Measurements from ENCODE around the gene FGF18. TPM values are rescaled to one million over a fixed set of nuclear protein-coding genes. Genes with fewer than 3 reads are reported as not detected.

Gene FGF18
- total RNA-seq, 1 experiment from 2014 or later: 0.94 TPM

- Histone ChIP-seq H2AK5ac (ENCODE audit: insufficient read length, low read length) (no peak overlapping the region), H3K27me3 (ENCODE audit: insufficient read depth, low read length) (no peaks in the 10 kb centered on the region), H3K79me1 (ENCODE audit: insufficient read depth, low read depth, low read length, poor library complexity, severe bottlenecking) (no peaks in the 10 kb centered on the region), H3K56ac (ENCODE audit: insufficient read length, low read depth, low read length) (no peak overlapping the region), H3K79me2 (ENCODE audit: insufficient read depth, low read length) (no peaks in the 10 kb centered on the region), H3K27ac (ENCODE audit: insufficient read length, low read depth, low read length) (no peak overlapping the region), H3K23ac (ENCODE audit: insufficient read length, low read depth, low read length) (no peak overlapping the region), H3K9me3 (ENCODE audit: control insufficient read depth, low read depth, low read length) (no peaks in the 10 kb centered on the region), H3K4me2 (ENCODE audit: insufficient read depth, insufficient read length, low read length) (no peak overlapping the region), H2BK20ac (ENCODE audit: low read depth, low read length, poor library complexity, severe bottlenecking) (no peak overlapping the region), H3K4me1 (ENCODE audit: insufficient read depth, low read length) (no peaks in the 10 kb centered on the region), H2BK120ac (ENCODE audit: low read depth, low read length, poor library complexity, severe bottlenecking) (no peak overlapping the region), H2BK12ac (ENCODE audit: insufficient read length, low read depth, low read length) (no peak overlapping the region), H3T11ph (ENCODE audit: low read length) (no peak overlapping the region), H4K91ac (ENCODE audit: insufficient read length, low read depth, low read length) (no peak overlapping the region), H2BK15ac (ENCODE audit: low read depth, low read length) (no peak overlapping the region), H4K8ac (replicated peaks; ENCODE audit: insufficient read length, low read depth, low read length) (no peak overlapping the region), H4K5ac (ENCODE audit: insufficient read length, low read depth, low read length) (no peak overlapping the region), H3K18ac (ENCODE audit: insufficient read length, low read depth, low read length) (no peak overlapping the region), H2BK5ac (ENCODE audit: insufficient read length, low read length) (no peak overlapping the region), H3K4ac (ENCODE audit: low read depth, low read length) (no peak overlapping the region), H3K9ac (ENCODE audit: extremely low read depth, insufficient read length, low read length) (no peak overlapping the region), H2AFZ (ENCODE audit: low read length) (no peak overlapping the region), H4K20me1 (ENCODE audit: control insufficient read depth, insufficient read depth, insufficient read length) (no peaks in the 10 kb centered on the region), H3K14ac (ENCODE audit: insufficient read depth, low read length) (no peak overlapping the region), H3K23me2 (ENCODE audit: insufficient read length, low read depth, low read length, poor library complexity, severe bottlenecking) (no peaks in the 10 kb centered on the region)
- TF ChIP-seq CTCF (conservative IDR thresholded peaks at IDR 0.05): no peak
- Mint-ChIP-seq H3K4me3 (no peak overlapping the region), H3K27ac (peak overlapping the region in 1 of 3 experiments; percentile 53; a peak in 1 of 7 replicates), H3K27me3 (ENCODE audit: low read depth) (peaks cover 7% of the 10 kb centered on the region), H3K36me3 (ENCODE audit: insufficient read depth in 1 of 3, low read depth in 3 of 3) (no peaks in the 10 kb centered on the region; a peak in 1 of 7 replicates), H3K9me3 (no peaks in the 10 kb centered on the region; a peak in 1 of 5 replicates), H3K4me1 (peaks cover 11 to 24% of the 10 kb centered on the region in 2 experiments)
- DNase-seq: peak; percentile 17
- WGBS (ENCODE audit: extremely low coverage, insufficient read length, low lambda C conversion rate): no CpG with 5 or more reads among the region's 9 CpGs
Observed at GRCh38 chr5:171428168-171428696, 8.8 kb downstream of the FGF18 start.
